ENCODE data around the gene SULT1E1. TPM values are rescaled to one million over a fixed set of nuclear protein-coding genes. Genes with fewer than 3 reads are reported as not detected.

SULT1E1 gene
- total and polyA plus RNA-seq, 8 donors: 0.62 to 52.1 (median 2.0) TPM; not detected in 2

GRCh38 chr4:69882150-69882549, 22.2 kb upstream of the SULT1E1 start:
- intact Hi-C loops (cut with DNase I; ENCODE audit: low total_unique reads): loop anchor here (10.0 kb wide), 1 partner anchor 187 kb away; no protein-coding TSS in a partner anchor
- no peak for DNase-seq
- Histone ChIP-seq H3K4me3 (no peak overlapping the region), H3K4me1 (peaks cover 0 to 3% (median 0%) of the 10 kb centered on the region in 4 donors), H3K36me3 (no peaks in the 10 kb centered on the region), H3K27ac (no peak overlapping the region), H3K27me3 (no peaks in the 10 kb centered on the region), H3K9me3 (peaks cover 0 to 10% (median 4%) of the 10 kb centered on the region in 4 donors)
- no peak for TF ChIP-seq POLR2AphosphoS5 (IDR thresholded peaks at IDR 0.05)
- no peak for TF ChIP-seq EP300 (IDR thresholded peaks at IDR 0.05)
- no peak for TF ChIP-seq CTCF (IDR thresholded peaks at IDR 0.05)

- intact Hi-C loops (cut with DNase I; ENCODE audit: low total_unique reads): loop anchor here (10.0 kb wide), 1 partner anchor 186 kb away; no protein-coding TSS in a partner anchor
- no peaks in the 10 kb centered on the region for H3K36me3 ChIP-seq
- TF ChIP-seq POLR2A (IDR thresholded peaks at IDR 0.05) (no peak), POLR2AphosphoS5 (IDR thresholded peaks at IDR 0.05) (no peak), CTCF (IDR thresholded peaks at IDR 0.05) (peak in 5 of 7 experiments; percentile 46 to 78 (median 70))
- peak; percentile 35 to 80 for DNase-seq
- H3K4me1 ChIP-seq: peaks cover 0 to 4% (median 0%) of the 10 kb centered on the region in 4 donors
- no peak overlapping the region for H3K27ac ChIP-seq
- no peak overlapping the region for H3K4me3 ChIP-seq
- H3K9me3 ChIP-seq: peaks cover 0 to 10% (median 4%) of the 10 kb centered on the region in 4 donors
- H3K27me3 ChIP-seq: no peaks in the 10 kb centered on the region
Observed at GRCh38 chr4:69881173-69881773, 21.3 kb upstream of the SULT1E1 start.

- no peak overlapping the region for H3K27ac ChIP-seq
- peaks cover 0 to 3% (median 1%) of the 10 kb centered on the region in 4 donors for H3K9me3 ChIP-seq
- TF ChIP-seq POLR2AphosphoS5 (IDR thresholded peaks at IDR 0.05) (no peak), EP300 (IDR thresholded peaks at IDR 0.05) (no peak), POLR2A (IDR thresholded peaks at IDR 0.05) (no peak), CTCF (IDR thresholded peaks at IDR 0.05) (no peak)
- DNase-seq: peak in 1 of 2 donors; percentile 4
- no peaks in the 10 kb centered on the region for H3K27me3 ChIP-seq
- H3K4me1 ChIP-seq: peaks cover 0 to 4% (median 0%) of the 10 kb centered on the region in 4 donors
- WGBS, 5 donors: 61 to 85% (median 81%) methylated on average over 2 of the region's 2 CpGs
- no peaks in the 10 kb centered on the region for H3K36me3 ChIP-seq
- intact Hi-C loops (cut with DNase I; ENCODE audit: low total_unique reads): no loop called here
- H3K4me3 ChIP-seq: no peak overlapping the region
Observed at GRCh38 chr4:69878250-69878649, 18.3 kb upstream of the SULT1E1 start.

GRCh38 chr4:69877453-69877852, 17.5 kb upstream of the SULT1E1 start:
- DNase-seq: no peak
- Histone ChIP-seq H3K27ac (no peak overlapping the region), H3K27me3 (no peaks in the 10 kb centered on the region), H3K9me3 (no peaks in the 10 kb centered on the region), H3K36me3 (no peaks in the 10 kb centered on the region), H3K4me1 (peaks cover 0 to 4% (median 0%) of the 10 kb centered on the region in 4 donors), H3K4me3 (no peak overlapping the region)
- TF ChIP-seq EP300 (IDR thresholded peaks at IDR 0.05) (no peak), POLR2A (IDR thresholded peaks at IDR 0.05) (no peak), POLR2AphosphoS5 (IDR thresholded peaks at IDR 0.05) (no peak)
- intact Hi-C loops (cut with DNase I; ENCODE audit: low total_unique reads): no loop called here
- 18 to 46% (median 22%) methylated on average over 2 of the region's 2 CpGs for WGBS, 5 donors

- DNase-seq: no peak
- peaks cover 0 to 4% (median 0%) of the 10 kb centered on the region in 4 donors for H3K4me1 ChIP-seq
- H3K27ac ChIP-seq: no peak overlapping the region
- intact Hi-C loops (cut with DNase I; ENCODE audit: low total_unique reads): no loop called here
- WGBS, 5 donors: 49 to 60% (median 53%) methylated on average over 3 of the region's 3 CpGs
- H3K9me3 ChIP-seq: no peaks in the 10 kb centered on the region
- H3K36me3 ChIP-seq: no peaks in the 10 kb centered on the region
- TF ChIP-seq EP300 (IDR thresholded peaks at IDR 0.05) (no peak), POLR2AphosphoS5 (IDR thresholded peaks at IDR 0.05) (no peak), CTCF (IDR thresholded peaks at IDR 0.05) (no peak), POLR2A (IDR thresholded peaks at IDR 0.05) (no peak)
- H3K27me3 ChIP-seq: no peaks in the 10 kb centered on the region
- no peak overlapping the region for H3K4me3 ChIP-seq
Observed at GRCh38 chr4:69876071-69876470, 16.1 kb upstream of the SULT1E1 start.
